ENCODE measurements around the gene CIB4.
"Not testable (repeated sequence)": the region's sequence is repeated elsewhere in the genome, so short reads cannot be mapped to it uniquely, and the experiment has no call there.

Gene CIB4

DNA sequence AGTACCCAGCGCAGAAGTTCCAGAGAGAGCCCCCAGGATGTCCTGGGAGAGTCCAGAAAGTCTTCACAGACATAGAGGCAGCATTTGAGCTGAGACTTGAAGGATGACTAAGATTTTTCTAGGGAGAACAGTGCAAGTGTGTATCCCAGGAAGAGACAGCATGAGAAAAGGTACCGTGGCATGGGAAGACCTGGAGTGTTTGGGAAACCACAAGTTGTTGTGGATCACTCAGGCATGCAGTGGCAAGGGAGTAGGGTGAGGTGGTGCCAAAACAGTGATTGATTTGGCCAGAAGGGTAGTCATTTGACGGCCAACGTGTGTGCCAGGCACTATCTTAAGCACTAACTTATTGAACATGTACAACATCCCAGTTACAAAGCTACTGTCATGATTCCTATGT lies 26.9 kb upstream of the CIB4 start:
- ATAC-seq = no peak
- TF ChIP-seq, protein P1, sequence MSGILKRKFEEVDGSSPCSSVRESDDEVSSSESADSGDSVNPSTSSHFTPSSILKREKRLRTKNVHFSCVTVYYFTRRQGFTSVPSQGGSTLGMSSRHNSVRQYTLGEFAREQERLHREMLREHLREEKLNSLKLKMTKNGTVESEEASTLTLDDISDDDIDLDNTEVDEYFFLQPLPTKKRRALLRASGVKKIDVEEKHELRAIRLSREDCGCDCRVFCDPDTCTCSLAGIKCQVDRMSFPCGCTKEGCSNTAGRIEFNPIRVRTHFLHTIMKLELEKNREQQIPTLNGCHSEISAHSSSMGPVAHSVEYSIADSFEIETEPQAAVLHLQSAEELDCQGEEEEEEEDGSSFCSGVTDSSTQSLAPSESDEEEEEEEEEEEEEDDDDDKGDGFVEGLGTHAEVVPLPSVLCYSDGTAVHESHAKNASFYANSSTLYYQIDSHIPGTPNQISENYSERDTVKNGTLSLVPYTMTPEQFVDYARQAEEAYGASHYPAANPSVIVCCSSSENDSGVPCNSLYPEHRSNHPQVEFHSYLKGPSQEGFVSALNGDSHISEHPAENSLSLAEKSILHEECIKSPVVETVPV (CRISPR knock-in tag; IDR thresholded peaks at IDR 0.05) = no peak
- TF ChIP-seq PPARA (CRISPR knock-in tag; IDR thresholded peaks at IDR 0.05; ENCODE audit: borderline replicate concordance) (no peak), ZFP3 (CRISPR knock-in tag; IDR thresholded peaks at IDR 0.05) (no peak), GLIS3 (CRISPR knock-in tag; IDR thresholded peaks at IDR 0.05) (no peak), TOX (CRISPR knock-in tag; IDR thresholded peaks at IDR 0.05; ENCODE audit: borderline replicate concordance) (no peak), CSDC2 (CRISPR knock-in tag; IDR thresholded peaks at IDR 0.05) (no peak), ISL1 (CRISPR knock-in tag; IDR thresholded peaks at IDR 0.05) (no peak), ZFP30 (CRISPR knock-in tag; IDR thresholded peaks at IDR 0.05) (no peak), ZNF70 (CRISPR knock-in tag; IDR thresholded peaks at IDR 0.05) (no peak)
- TF ChIP-seq, protein P2, sequence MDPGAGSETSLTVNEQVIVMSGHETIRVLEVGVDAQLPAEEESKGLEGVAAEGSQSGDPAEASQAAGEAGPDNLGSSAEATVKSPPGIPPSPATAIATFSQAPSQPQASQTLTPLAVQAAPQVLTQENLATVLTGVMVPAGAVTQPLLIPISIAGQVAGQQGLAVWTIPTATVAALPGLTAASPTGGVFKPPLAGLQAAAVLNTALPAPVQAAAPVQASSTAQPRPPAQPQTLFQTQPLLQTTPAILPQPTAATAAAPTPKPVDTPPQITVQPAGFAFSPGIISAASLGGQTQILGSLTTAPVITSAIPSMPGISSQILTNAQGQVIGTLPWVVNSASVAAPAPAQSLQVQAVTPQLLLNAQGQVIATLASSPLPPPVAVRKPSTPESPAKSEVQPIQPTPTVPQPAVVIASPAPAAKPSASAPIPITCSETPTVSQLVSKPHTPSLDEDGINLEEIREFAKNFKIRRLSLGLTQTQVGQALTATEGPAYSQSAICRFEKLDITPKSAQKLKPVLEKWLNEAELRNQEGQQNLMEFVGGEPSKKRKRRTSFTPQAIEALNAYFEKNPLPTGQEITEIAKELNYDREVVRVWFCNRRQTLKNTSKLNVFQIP (CRISPR knock-in tag; IDR thresholded peaks at IDR 0.05; ENCODE audit: borderline replicate concordance, low read depth) = no peak

DNA sequence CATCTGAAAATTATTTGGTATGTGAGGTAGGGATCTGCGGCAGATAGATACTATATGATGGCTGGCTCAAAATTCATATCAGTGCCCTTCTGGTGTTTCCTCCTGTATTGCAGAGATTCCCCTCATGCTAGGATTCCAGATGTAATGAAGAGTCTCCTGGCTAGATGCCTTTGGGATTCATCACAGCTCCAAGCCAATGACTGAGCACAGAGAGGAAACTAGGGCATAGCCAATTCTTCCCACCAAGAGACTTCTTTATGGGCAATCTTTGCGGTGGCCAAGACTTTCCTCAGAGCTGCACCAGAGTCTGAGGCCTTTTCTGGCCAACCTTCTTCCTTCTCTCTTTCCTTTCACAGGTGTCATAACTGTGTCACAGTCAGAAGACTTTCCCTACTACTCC lies 25.5 kb upstream of the CIB4 start:
- TF ChIP-seq TCF4 (CRISPR knock-in tag; IDR thresholded peaks at IDR 0.05; ENCODE audit: borderline replicate concordance) = no peak
- no peak for TF ChIP-seq GLIS3 (CRISPR knock-in tag; IDR thresholded peaks at IDR 0.05)
- no peak for TF ChIP-seq ZFP30 (CRISPR knock-in tag; IDR thresholded peaks at IDR 0.05)
- TF ChIP-seq ZNF8 (CRISPR knock-in tag; IDR thresholded peaks at IDR 0.05) = no peak
- no peak for TF ChIP-seq ISL1 (CRISPR knock-in tag; IDR thresholded peaks at IDR 0.05)
- TF ChIP-seq PPARA (CRISPR knock-in tag; IDR thresholded peaks at IDR 0.05; ENCODE audit: borderline replicate concordance) = no peak
- no peak for TF ChIP-seq ZFP3 (CRISPR knock-in tag; IDR thresholded peaks at IDR 0.05)
- ATAC-seq = no peak

DNA sequence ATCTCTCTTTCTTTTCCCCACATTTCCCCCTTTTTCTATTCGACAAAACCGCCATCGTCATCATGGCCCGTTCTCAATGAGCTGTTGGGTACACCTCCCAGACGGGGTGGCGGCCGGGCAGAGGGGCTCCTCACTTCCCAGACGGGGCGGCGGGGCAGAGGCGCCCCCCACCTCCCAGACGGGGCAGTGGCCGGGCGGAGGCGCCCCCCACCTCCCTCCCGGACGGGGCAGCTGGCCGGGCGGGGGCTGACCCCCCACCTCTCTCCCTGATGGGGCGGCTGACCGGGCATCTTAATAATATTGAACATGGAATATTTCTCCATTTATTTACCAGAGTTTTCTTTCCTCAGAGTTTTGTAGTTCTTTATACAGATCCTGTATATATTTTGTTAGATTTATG lies 24.1 kb upstream of the CIB4 start:
- not testable (repeated sequence) for ATAC-seq

DNA sequence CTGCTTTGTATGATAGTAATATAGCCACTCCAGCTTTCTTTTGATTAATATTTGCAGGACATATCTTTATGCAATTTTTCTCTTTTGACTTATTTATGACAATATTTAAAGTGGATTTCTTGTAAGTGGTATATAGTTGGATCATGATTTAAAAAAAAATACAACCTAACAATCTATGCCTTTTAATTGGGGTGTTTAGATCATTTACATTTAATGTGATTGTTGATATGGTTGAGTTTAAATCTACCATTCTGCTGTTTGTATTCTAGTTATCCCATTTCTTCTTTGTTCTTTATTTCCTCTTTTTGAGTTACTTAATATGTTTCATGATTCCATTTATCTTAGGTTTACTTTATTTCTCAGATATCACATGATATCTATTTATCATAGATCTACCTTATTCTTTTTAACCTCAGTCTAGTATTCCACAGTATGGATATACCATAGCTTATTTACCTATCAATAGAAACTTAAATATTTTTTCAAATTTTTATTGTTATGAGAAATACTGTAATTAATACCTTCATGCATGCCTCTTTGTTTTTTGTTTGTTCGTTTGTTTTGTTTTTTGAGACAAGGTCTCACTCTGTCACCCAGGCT lies 19.3 kb upstream of the CIB4 start:
- TF ChIP-seq ARNTL (CRISPR knock-in tag; IDR thresholded peaks at IDR 0.05; ENCODE audit: borderline replicate concordance, low read depth) (no peak), PPARA (CRISPR knock-in tag; IDR thresholded peaks at IDR 0.05; ENCODE audit: borderline replicate concordance) (no peak), ZNF565 (CRISPR knock-in tag; conservative IDR thresholded peaks at IDR 0.05; ENCODE audit: low read depth) (no peak), ZNF70 (CRISPR knock-in tag; IDR thresholded peaks at IDR 0.05) (no peak), GLIS3 (CRISPR knock-in tag; IDR thresholded peaks at IDR 0.05) (no peak), ZNF8 (CRISPR knock-in tag; IDR thresholded peaks at IDR 0.05) (peak; percentile 57)
- TF ChIP-seq, protein P3, sequence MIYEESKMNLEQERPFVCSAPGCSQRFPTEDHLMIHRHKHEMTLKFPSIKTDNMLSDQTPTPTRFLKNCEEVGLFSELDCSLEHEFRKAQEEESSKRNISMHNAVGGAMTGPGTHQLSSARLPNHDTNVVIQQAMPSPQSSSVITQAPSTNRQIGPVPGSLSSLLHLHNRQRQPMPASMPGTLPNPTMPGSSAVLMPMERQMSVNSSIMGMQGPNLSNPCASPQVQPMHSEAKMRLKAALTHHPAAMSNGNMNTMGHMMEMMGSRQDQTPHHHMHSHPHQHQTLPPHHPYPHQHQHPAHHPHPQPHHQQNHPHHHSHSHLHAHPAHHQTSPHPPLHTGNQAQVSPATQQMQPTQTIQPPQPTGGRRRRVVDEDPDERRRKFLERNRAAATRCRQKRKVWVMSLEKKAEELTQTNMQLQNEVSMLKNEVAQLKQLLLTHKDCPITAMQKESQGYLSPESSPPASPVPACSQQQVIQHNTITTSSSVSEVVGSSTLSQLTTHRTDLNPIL (CRISPR knock-in tag; IDR thresholded peaks at IDR 0.05; ENCODE audit: low read depth) = no peak
- ATAC-seq = no peak

DNA sequence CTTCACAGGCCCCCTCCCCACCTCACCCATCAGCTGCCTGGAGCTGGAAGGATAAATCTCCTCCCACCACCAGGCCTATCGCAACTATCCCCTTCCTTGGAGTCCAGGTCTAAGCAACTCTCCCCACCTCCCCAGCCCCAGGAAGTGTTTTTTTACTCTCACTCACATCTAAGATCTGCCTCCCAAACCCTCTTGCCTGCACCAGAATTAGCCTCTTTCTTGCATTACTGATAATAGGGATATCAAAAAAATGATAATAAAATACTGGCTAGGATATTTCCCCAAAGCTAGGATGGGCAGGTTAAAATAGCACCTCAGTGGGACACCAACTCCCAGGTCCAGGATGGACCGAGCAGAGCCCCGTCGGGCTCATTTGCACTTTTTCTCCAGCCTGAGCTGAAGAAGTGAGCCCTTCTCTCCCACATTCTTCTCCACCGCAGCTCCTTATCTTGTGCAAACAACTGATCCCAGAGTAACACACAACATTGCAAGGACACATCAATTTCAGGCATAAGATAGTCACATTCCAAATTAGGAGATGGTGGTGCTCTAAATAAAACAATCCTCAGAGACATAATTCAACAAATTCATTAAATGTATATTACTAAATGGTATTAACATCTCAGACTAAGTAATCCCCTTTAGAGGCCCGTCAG lies 17.7 kb upstream of the CIB4 start:
- ATAC-seq = no peak
- no peak for TF ChIP-seq ZNF565 (CRISPR knock-in tag; conservative IDR thresholded peaks at IDR 0.05; ENCODE audit: low read depth)
- no peak for TF ChIP-seq PPARA (CRISPR knock-in tag; IDR thresholded peaks at IDR 0.05; ENCODE audit: borderline replicate concordance)
- TF ChIP-seq RARB (CRISPR knock-in tag; IDR thresholded peaks at IDR 0.05) = no peak
- TF ChIP-seq ZFP30 (CRISPR knock-in tag; IDR thresholded peaks at IDR 0.05) = no peak
- no peak for TF ChIP-seq TOX (CRISPR knock-in tag; IDR thresholded peaks at IDR 0.05; ENCODE audit: borderline replicate concordance)
- no peak for TF ChIP-seq OSR1 (CRISPR knock-in tag; IDR thresholded peaks at IDR 0.05)
- no peak for TF ChIP-seq ISL1 (CRISPR knock-in tag; IDR thresholded peaks at IDR 0.05)
- TF ChIP-seq ESRRG (CRISPR knock-in tag; IDR thresholded peaks at IDR 0.05) = no peak
- TF ChIP-seq ZFP3 (CRISPR knock-in tag; IDR thresholded peaks at IDR 0.05) = no peak
- TF ChIP-seq, protein P3 (CRISPR knock-in tag; IDR thresholded peaks at IDR 0.05; ENCODE audit: low read depth) = no peak
- TF ChIP-seq, protein P4, sequence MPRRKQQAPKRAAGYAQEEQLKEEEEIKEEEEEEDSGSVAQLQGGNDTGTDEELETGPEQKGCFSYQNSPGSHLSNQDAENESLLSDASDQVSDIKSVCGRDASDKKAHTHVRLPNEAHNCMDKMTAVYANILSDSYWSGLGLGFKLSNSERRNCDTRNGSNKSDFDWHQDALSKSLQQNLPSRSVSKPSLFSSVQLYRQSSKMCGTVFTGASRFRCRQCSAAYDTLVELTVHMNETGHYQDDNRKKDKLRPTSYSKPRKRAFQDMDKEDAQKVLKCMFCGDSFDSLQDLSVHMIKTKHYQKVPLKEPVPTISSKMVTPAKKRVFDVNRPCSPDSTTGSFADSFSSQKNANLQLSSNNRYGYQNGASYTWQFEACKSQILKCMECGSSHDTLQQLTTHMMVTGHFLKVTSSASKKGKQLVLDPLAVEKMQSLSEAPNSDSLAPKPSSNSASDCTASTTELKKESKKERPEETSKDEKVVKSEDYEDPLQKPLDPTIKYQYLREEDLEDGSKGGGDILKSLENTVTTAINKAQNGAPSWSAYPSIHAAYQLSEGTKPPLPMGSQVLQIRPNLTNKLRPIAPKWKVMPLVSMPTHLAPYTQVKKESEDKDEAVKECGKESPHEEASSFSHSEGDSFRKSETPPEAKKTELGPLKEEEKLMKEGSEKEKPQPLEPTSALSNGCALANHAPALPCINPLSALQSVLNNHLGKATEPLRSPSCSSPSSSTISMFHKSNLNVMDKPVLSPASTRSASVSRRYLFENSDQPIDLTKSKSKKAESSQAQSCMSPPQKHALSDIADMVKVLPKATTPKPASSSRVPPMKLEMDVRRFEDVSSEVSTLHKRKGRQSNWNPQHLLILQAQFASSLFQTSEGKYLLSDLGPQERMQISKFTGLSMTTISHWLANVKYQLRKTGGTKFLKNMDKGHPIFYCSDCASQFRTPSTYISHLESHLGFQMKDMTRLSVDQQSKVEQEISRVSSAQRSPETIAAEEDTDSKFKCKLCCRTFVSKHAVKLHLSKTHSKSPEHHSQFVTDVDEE (CRISPR knock-in tag; IDR thresholded peaks at IDR 0.05) = no peak
- no peak for TF ChIP-seq ZC3H10 (CRISPR knock-in tag; IDR thresholded peaks at IDR 0.05)
- TF ChIP-seq SNAI2 (CRISPR knock-in tag; IDR thresholded peaks at IDR 0.05) = no peak
- no peak for TF ChIP-seq ARNTL (CRISPR knock-in tag; IDR thresholded peaks at IDR 0.05; ENCODE audit: borderline replicate concordance, low read depth)
- no peak for TF ChIP-seq TCF4 (CRISPR knock-in tag; IDR thresholded peaks at IDR 0.05; ENCODE audit: borderline replicate concordance)
- TF ChIP-seq ZNF8 (CRISPR knock-in tag; IDR thresholded peaks at IDR 0.05) = no peak
- TF ChIP-seq, protein P2 (CRISPR knock-in tag; IDR thresholded peaks at IDR 0.05; ENCODE audit: borderline replicate concordance, low read depth) = no peak
- no peak for TF ChIP-seq GLIS3 (CRISPR knock-in tag; IDR thresholded peaks at IDR 0.05)
- no peak for TF ChIP-seq BACH2 (CRISPR knock-in tag; IDR thresholded peaks at IDR 0.05; ENCODE audit: borderline replicate concordance)

Measured in SK-N-SH treated with all-trans-retinoic acid at 6 μM for 48 hours (cell line).